A204.1 (cell line): ENCODE data around the gene GRID1.

Source experiments
- FAIRE-seq: peaks from 2 replicates; lab custom pipeline; 2012; peaks lifted over from hg19 to GRCh38; lab: Jason Lieb, UNC

Gene GRID1

GRCh38 chr10:85668522-85668921 lies 698.1 kb downstream of the GRID1 start:
- no peak for FAIRE-seq

GRCh38 chr10:85667638-85668233 lies 698.9 kb downstream of the GRID1 start:
- FAIRE-seq = no peak

- FAIRE-seq = no peak
These were observed 699.6 kb downstream of the GRID1 start for GRCh38 chr10:85666987-85667386.

- no peak for FAIRE-seq
These were observed 700.5 kb downstream of the GRID1 start for GRCh38 chr10:85666102-85666501.

GRCh38 chr10:85665681-85666080 lies 700.9 kb downstream of the GRID1 start:
- FAIRE-seq = no peak

- FAIRE-seq = no peak
These were observed 701.5 kb downstream of the GRID1 start for GRCh38 chr10:85665078-85665477.

GRCh38 chr10:85661123-85661522 lies 705.5 kb downstream of the GRID1 start:
- FAIRE-seq = no peak

- no peak for FAIRE-seq
These were observed 707.3 kb downstream of the GRID1 start for GRCh38 chr10:85659331-85659730.

- FAIRE-seq = no peak
These were observed 708.1 kb downstream of the GRID1 start for GRCh38 chr10:85658518-85658917.

- FAIRE-seq = no peak
These were observed 709.0 kb downstream of the GRID1 start for GRCh38 chr10:85657476-85658113.

GRCh38 chr10:85655411-85655810 lies 711.2 kb downstream of the GRID1 start:
- no peak for FAIRE-seq

GRCh38 chr10:85651497-85651882 lies 715.1 kb downstream of the GRID1 start:
- no peak for FAIRE-seq

- no peak for FAIRE-seq
These were observed 715.7 kb downstream of the GRID1 start for GRCh38 chr10:85650791-85651496.

GRCh38 chr10:85649461-85649860 lies 717.1 kb downstream of the GRID1 start:
- no peak for FAIRE-seq

GRCh38 chr10:85648279-85648754 lies 718.3 kb downstream of the GRID1 start:
- no peak for FAIRE-seq

GRCh38 chr10:85647741-85648140 lies 718.9 kb downstream of the GRID1 start:
- FAIRE-seq = no peak

- no peak for FAIRE-seq
These were observed 720.5 kb downstream of the GRID1 start for GRCh38 chr10:85645926-85646711.

GRCh38 chr10:85645053-85645452 lies 721.5 kb downstream of the GRID1 start:
- FAIRE-seq = no peak

- FAIRE-seq = no peak
These were observed 722.6 kb downstream of the GRID1 start for GRCh38 chr10:85643845-85644525.

GRCh38 chr10:85643171-85643844 lies 723.3 kb downstream of the GRID1 start:
- FAIRE-seq = no peak

GRCh38 chr10:85642421-85643170 lies 724.0 kb downstream of the GRID1 start:
- no peak for FAIRE-seq
